Transverse colon (tissue), 4 donors: ENCODE data around the gene DENND1B. TPM values are rescaled to one million over a fixed set of nuclear protein-coding genes. Genes with fewer than 3 reads are reported as not detected.

Experiments
- DNase-seq: peaks from one replicate; pipeline ENCODE4 v3.0.0-alpha.2; 2019
- H3K27ac ChIP-seq, 4 donors: fragments of 200-600 bp; sonication (generic); 2 replicates each; pipeline ENCODE4 v1.5.1; 2016 to 2018; ENCODE audit warnings: inconsistent platforms in 4 of 4
- H3K27me3 ChIP-seq: fragments of 200-600 bp; sonication (generic); 2 replicates; pipeline ENCODE4 v1.5.1; 2017; ENCODE audit warnings: inconsistent platforms
- H3K36me3 ChIP-seq, 4 donors: fragments of 200-600 bp; sonication (generic); 2 replicates each; pipeline ENCODE4 v1.5.1; 2017 to 2019; ENCODE audit warnings: inconsistent platforms in 4 of 4
- H3K4me1 ChIP-seq, 4 donors: fragments of 200-600 bp; sonication (generic); 2 replicates each; pipeline ENCODE4 v1.5.1; 2017 to 2020; ENCODE audit warnings: inconsistent platforms in 4 of 4
- H3K4me3 ChIP-seq, 4 donors: fragments of 200-600 bp; sonication (generic); 1 replicate in 1 of 4; 2 replicates in 3 of 4; pipeline versions ENCODE4 v1.5.1 to v1.6.1; 2017 to 2019; ENCODE audit warnings: inconsistent platforms in 4 of 4
- H3K9me3 ChIP-seq, 2 donors: fragments of 200-600 bp; sonication (generic); 2 replicates each; pipeline ENCODE4 v1.5.1; 2017 to 2019; ENCODE audit warnings: inconsistent platforms in 2 of 2
- EP300 ChIP-seq: sonication (generic); formaldehyde crosslinking; IDR thresholded peaks from one replicate; pipeline ENCODE4 v1.6.1; 2017; ENCODE audit warnings: antibody characterized with exemption, low read depth
- POLR2A ChIP-seq: fragments of 450-650 bp; IDR thresholded peaks from one replicate; pipeline ENCODE4 v1.6.1; 2016; ENCODE audit warnings: antibody characterized with exemption, mild to moderate bottlenecking, moderate library complexity
- POLR2AphosphoS5 ChIP-seq, 3 donors: sonication (generic); formaldehyde crosslinking; IDR thresholded peaks; one replicate each; pipeline ENCODE4 v1.6.1; 2016; ENCODE audit warnings: antibody characterized with exemption in 3 of 3
- WGBS, 2 donors: methylation state at CpG; one replicate each; pipeline ENCODE4 v1.1.5; 2018; ENCODE audit warnings: low coverage in 1 of 2; 5-methylcytosine and 5-hydroxymethylcytosine counted together
- in situ Hi-C, 4 donors: fragments of 200-750 bp; cut with MboI; loops; one replicate each; pipeline versions ENCODE4 v1.15.0 to v1.15.1; 2017; ENCODE audit warnings: low sequenced_read_pairs in 3 of 4, low pct_ligation_motif_present in 1 of 4, low pct_unique_long_range_greater_than_20kb in 1 of 4
- intact Hi-C: fragments of 100-400 bp; cut with DNase I; formaldehyde crosslinking; loops from one replicate; pipeline ENCODE4 v1.15.1; 2023; ENCODE audit warnings: low total_unique reads
- total RNA-seq, 4 donors: library from RNA; depleted of rRNA; stranded (reverse); fragments of >200 nt; gene quantifications; one replicate each; pipeline ENCODE4 v1.1.0, GENCODE V29; 2016
- TF ChIP-seq, protein P1 (sequence below), 5 experiments: fragments of 200-600 bp in 3 of 5; fragments of 450-650 bp in 2 of 5; sonication (generic) in 3 of 5; IDR thresholded peaks; 1 replicate in 2 of 5; 2 replicates in 3 of 5; pipeline ENCODE4 v1.5.1; 2016 to 2017; ENCODE audit warnings: antibody characterized with exemption in 5 of 5, inconsistent platforms in 3 of 5, mild to moderate bottlenecking in 2 of 5, moderate library complexity in 1 of 5

Gene DENND1B
- total RNA-seq, 4 donors from 2014 or later: 21.9 to 59.9 (median 42.3) TPM

DNA sequence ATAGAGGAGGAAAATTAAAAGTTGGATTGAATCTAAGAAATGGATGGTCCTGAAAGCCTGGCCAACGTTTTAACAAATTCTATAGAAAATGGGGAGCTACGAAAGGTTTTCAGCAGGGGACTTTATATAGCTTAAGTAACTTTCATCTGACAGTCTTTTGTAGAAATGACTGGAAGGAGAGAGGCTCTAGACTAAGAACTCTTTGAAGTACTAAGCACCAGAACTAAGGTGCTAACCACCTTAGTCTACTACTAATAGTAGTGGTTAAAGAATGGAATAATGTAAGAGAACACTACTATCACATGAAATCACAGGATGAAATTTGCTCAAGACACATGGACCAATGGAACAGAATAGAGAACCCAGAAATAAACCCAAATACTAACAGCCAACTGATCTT lies 126.1 kb downstream of the DENND1B start:
- 73 to 93% methylated on average over 2 of the region's 2 CpGs for WGBS, 2 donors
- Histone ChIP-seq H3K4me1 (no peaks in the 10 kb centered on the region), H3K27me3 (no peaks in the 10 kb centered on the region), H3K27ac (no peak overlapping the region), H3K36me3 (peaks cover 0 to 7% (median 2%) of the 10 kb centered on the region in 4 donors), H3K4me3 (no peak overlapping the region), H3K9me3 (no peaks in the 10 kb centered on the region)
- TF ChIP-seq POLR2AphosphoS5 (IDR thresholded peaks at IDR 0.05): no peak
- TF ChIP-seq, protein P1, sequence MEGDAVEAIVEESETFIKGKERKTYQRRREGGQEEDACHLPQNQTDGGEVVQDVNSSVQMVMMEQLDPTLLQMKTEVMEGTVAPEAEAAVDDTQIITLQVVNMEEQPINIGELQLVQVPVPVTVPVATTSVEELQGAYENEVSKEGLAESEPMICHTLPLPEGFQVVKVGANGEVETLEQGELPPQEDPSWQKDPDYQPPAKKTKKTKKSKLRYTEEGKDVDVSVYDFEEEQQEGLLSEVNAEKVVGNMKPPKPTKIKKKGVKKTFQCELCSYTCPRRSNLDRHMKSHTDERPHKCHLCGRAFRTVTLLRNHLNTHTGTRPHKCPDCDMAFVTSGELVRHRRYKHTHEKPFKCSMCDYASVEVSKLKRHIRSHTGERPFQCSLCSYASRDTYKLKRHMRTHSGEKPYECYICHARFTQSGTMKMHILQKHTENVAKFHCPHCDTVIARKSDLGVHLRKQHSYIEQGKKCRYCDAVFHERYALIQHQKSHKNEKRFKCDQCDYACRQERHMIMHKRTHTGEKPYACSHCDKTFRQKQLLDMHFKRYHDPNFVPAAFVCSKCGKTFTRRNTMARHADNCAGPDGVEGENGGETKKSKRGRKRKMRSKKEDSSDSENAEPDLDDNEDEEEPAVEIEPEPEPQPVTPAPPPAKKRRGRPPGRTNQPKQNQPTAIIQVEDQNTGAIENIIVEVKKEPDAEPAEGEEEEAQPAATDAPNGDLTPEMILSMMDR (IDR thresholded peaks at IDR 0.05): no peak
- TF ChIP-seq EP300: no peak
- no peak for TF ChIP-seq POLR2A
- DNase-seq: no peak
- intact Hi-C loops: no loop called here
- in situ Hi-C loops: no loop called here

GRCh38 chr1:197638316-197638715 lies 137.0 kb downstream of the DENND1B start:
- 78 to 93% methylated on average over 1 to 2 of the region's 2 CpGs for WGBS, 2 donors
- H3K27ac ChIP-seq: no peak overlapping the region
- H3K36me3 ChIP-seq: peaks cover 0 to 25% (median under 1%) of the 10 kb centered on the region in 4 donors
- in situ Hi-C loops (no loop called here), intact Hi-C loops (no loop called here)
- H3K9me3 ChIP-seq: peaks cover 2 to 7% of the 10 kb centered on the region in 2 donors
- H3K4me3 ChIP-seq: no peak overlapping the region
- no peaks in the 10 kb centered on the region for H3K4me1 ChIP-seq
- DNase-seq: no peak
- no peak for TF ChIP-seq POLR2A
- TF ChIP-seq POLR2AphosphoS5 (IDR thresholded peaks at IDR 0.05): no peak
- TF ChIP-seq, protein P1 (IDR thresholded peaks at IDR 0.05): no peak
- no peaks in the 10 kb centered on the region for H3K27me3 ChIP-seq

GRCh38 chr1:197637406-197637805 lies 137.9 kb downstream of the DENND1B start:
- in situ Hi-C loops (no loop called here), intact Hi-C loops (no loop called here)
- no peak for DNase-seq
- WGBS, 2 donors: 94 to 96% methylated on average over 3 of the region's 3 CpGs
- Histone ChIP-seq H3K4me3 (no peak overlapping the region), H3K9me3 (peaks cover 4 to 7% of the 10 kb centered on the region in 2 donors), H3K4me1 (no peaks in the 10 kb centered on the region), H3K27ac (no peak overlapping the region), H3K36me3 (peaks cover 0 to 27% (median 2%) of the 10 kb centered on the region in 4 donors), H3K27me3 (no peaks in the 10 kb centered on the region)
- TF ChIP-seq, protein P1 (IDR thresholded peaks at IDR 0.05): no peak
- TF ChIP-seq POLR2AphosphoS5 (IDR thresholded peaks at IDR 0.05) (no peak), EP300 (no peak), POLR2A (no peak)

DNA sequence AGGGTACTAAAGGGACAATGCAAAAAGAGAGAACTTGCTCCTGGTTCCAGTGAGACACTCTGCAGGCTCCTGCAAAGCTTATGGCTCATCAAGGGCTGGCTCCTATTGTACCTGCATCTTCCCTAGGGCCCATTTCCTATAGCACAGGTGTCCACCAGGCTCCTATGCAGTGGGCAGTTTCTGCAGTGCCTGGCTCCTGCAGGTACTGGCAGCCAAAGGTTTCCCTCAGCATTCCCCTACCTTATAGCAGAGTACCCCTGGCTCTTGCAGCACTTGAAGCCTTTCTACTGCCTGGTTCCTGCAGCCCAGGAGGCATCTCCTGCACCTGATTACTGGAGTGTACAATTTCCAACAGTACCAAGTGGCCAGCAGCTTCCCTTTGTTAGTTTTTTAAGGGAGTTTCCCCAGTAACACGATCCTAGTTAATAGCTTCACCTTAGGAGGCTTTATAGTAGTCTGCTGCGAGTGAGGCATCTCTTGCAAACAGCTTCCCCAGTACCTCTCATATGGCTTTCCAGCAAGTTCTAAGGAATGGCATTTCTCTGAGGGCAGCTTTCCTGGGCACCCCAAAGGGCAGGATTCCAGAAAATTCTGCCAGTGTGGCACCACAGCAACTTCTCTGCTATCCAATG lies 141.7 kb downstream of the DENND1B start:
- H3K27ac ChIP-seq: no peak overlapping the region
- 73 to 100% methylated on average over 1 to 2 of the region's 2 CpGs for WGBS, 2 donors
- peaks cover 4 to 7% of the 10 kb centered on the region in 2 donors for H3K9me3 ChIP-seq
- H3K4me3 ChIP-seq: no peak overlapping the region
- in situ Hi-C loops: no loop called here
- peaks cover 0 to 29% (median 2%) of the 10 kb centered on the region in 4 donors for H3K36me3 ChIP-seq
- TF ChIP-seq POLR2AphosphoS5 (IDR thresholded peaks at IDR 0.05): no peak
- H3K27me3 ChIP-seq: no peaks in the 10 kb centered on the region
- intact Hi-C loops: no loop called here
- H3K4me1 ChIP-seq: no peaks in the 10 kb centered on the region
- DNase-seq: no peak

DNA sequence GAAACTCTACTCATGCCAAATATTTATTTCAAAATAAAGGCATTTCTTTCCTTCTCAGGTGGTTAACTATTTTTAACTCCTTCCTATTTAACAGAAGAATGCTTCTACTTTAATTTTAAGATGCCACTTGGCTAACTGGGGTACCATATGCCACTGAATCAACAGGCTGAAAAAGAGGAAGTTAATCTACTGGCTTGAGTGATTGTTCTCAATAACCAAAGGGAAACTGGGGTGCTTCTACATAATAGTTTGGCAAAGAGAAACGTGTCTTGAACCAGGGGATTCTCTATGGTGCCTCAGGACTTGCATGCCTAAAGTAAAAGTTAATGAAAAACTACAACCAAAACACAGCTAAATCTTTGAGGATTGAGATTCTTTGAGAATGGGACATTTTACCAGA lies 142.6 kb downstream of the DENND1B start:
- 61% methylated on average over 1 of the region's 1 CpG; no CpG with 5 or more reads in 1 of the 2 donors for WGBS, 2 donors

More for the DNA sequence above, 142.6 kb downstream of the DENND1B start:
- no peak overlapping the region for H3K27ac ChIP-seq
- no peaks in the 10 kb centered on the region for H3K27me3 ChIP-seq
- in situ Hi-C loops: no loop called here
- intact Hi-C loops: no loop called here
- peaks cover 0 to 29% (median 2%) of the 10 kb centered on the region in 4 donors for H3K36me3 ChIP-seq
- H3K9me3 ChIP-seq: peaks cover 4 to 7% of the 10 kb centered on the region in 2 donors
- no peak for DNase-seq
- H3K4me3 ChIP-seq: no peak overlapping the region
- no peak for TF ChIP-seq POLR2A
- TF ChIP-seq EP300: no peak
- TF ChIP-seq, protein P1 (IDR thresholded peaks at IDR 0.05): no peak
- no peak for TF ChIP-seq POLR2AphosphoS5 (IDR thresholded peaks at IDR 0.05)
- H3K4me1 ChIP-seq: no peaks in the 10 kb centered on the region
